CD14-positive monocyte (primary cell): ENCODE results near the gene HTR3C. TPM values are rescaled to one million over a fixed set of nuclear protein-coding genes. Genes with fewer than 3 reads are reported as not detected.

Source experiments
- DNase-seq, 3 donors: peaks; one replicate each; pipeline ENCODE4 v3.0.0-alpha.2; 2011 to 2022
- H2AFZ ChIP-seq: 2 replicates; pipeline ENCODE4 v1.6.0; 2012; ENCODE audit warnings: mild to moderate bottlenecking, low read depth, low read length, inconsistent platforms; ENCODE audit not compliant: insufficient read depth, poor library complexity, severe bottlenecking
- H3K27ac ChIP-seq, 2 donors: 1 replicate in 1 of 2; 2 replicates in 1 of 2; pipeline ENCODE4 v1.5.1; 2012 to 2013; ENCODE audit warnings: low read length in 2 of 2, control low read depth in 1 of 2, inconsistent platforms in 1 of 2, low read depth in 1 of 2, mild to moderate bottlenecking in 1 of 2
- H3K27me3 ChIP-seq, 2 donors: one replicate each; pipeline versions ENCODE4 v1.6.0 to v1.6.1; 2011 to 2013; ENCODE audit warnings: low read length in 2 of 2; ENCODE audit not compliant: control insufficient read depth in 2 of 2, insufficient read depth in 2 of 2
- H3K36me3 ChIP-seq, 2 donors: replicated peaks in 1 of 2; 1 replicate in 1 of 2; 2 replicates in 1 of 2; pipeline versions ENCODE4 v1.5.1 to v1.6.1; 2012 to 2013; ENCODE audit warnings: low read length in 2 of 2, control low read depth in 1 of 2, inconsistent platforms in 1 of 2, mild to moderate bottlenecking in 1 of 2; ENCODE audit not compliant: insufficient read depth in 2 of 2, control insufficient read depth in 1 of 2
- H3K4me1 ChIP-seq, 2 donors: 1 replicate in 1 of 2; 2 replicates in 1 of 2; pipeline versions ENCODE4 v1.5.1 to v1.6.1; 2012 to 2013; ENCODE audit warnings: low read length in 2 of 2, control low read depth in 1 of 2, inconsistent platforms in 1 of 2, mild to moderate bottlenecking in 1 of 2, moderate library complexity in 1 of 2; ENCODE audit not compliant: insufficient read depth in 2 of 2, control insufficient read depth in 1 of 2
- H3K4me2 ChIP-seq: replicated peaks from 2 replicates; pipeline ENCODE3; 2012; ENCODE audit warnings: low read length, moderate library complexity, mild to moderate bottlenecking; ENCODE audit not compliant: poor library complexity, severe bottlenecking; ENCODE audit errors: extremely low read depth
- H3K4me3 ChIP-seq, 3 experiments: fragments of 200-600 bp in 1 of 3; sonication (generic) in 1 of 3; replicated peaks in 1 of 3; 1 replicate in 2 of 3; 2 replicates in 1 of 3; pipeline ENCODE4 v1.5.1; 2011 to 2013; ENCODE audit warnings: low read length in 3 of 3, mild to moderate bottlenecking in 3 of 3, control low read depth in 2 of 3, low read depth in 2 of 3, inconsistent platforms in 1 of 3, moderate library complexity in 1 of 3
- H3K79me2 ChIP-seq: 2 replicates; pipeline ENCODE4 v1.6.0; 2012; ENCODE audit warnings: mild to moderate bottlenecking, control low read depth, inconsistent platforms, low read length, moderate library complexity; ENCODE audit not compliant: insufficient read depth
- H3K9ac ChIP-seq: 2 replicates; pipeline ENCODE4 v1.6.0; 2017; ENCODE audit warnings: low read length, mild to moderate bottlenecking; ENCODE audit not compliant: insufficient read depth, poor library complexity, severe bottlenecking
- H3K9me3 ChIP-seq, 2 donors: replicated peaks in 1 of 2; 1 replicate in 1 of 2; 2 replicates in 1 of 2; pipeline versions ENCODE4 v1.5.1 to v1.6.1; 2012 to 2013; ENCODE audit warnings: low read length in 2 of 2, control low read depth in 1 of 2; ENCODE audit not compliant: control insufficient read depth in 1 of 2, insufficient read depth in 1 of 2
- H4K20me1 ChIP-seq: 2 replicates; pipeline ENCODE4 v1.6.0; 2012; ENCODE audit warnings: mild to moderate bottlenecking, low read length, control low read depth, moderate library complexity; ENCODE audit not compliant: insufficient read depth
- H3K27ac Mint-ChIP-seq, 7 donors: one replicate each; pipeline ENCODE4 v1.8.0; 2020; ENCODE audit warnings: mild to moderate bottlenecking in 7 of 7, mixed read lengths in 7 of 7, moderate library complexity in 6 of 7, inconsistent platforms in 2 of 7
- H3K27me3 Mint-ChIP-seq, 3 donors: one replicate each; pipeline ENCODE4 v1.8.0; 2021 to 2022; ENCODE audit warnings: low read depth in 3 of 3, mild to moderate bottlenecking in 3 of 3, mixed read lengths in 3 of 3, moderate library complexity in 3 of 3, inconsistent platforms in 1 of 3
- H3K36me3 Mint-ChIP-seq, 2 donors: one replicate each; pipeline ENCODE4 v1.8.0; 2020; ENCODE audit warnings: mixed read lengths in 2 of 2, inconsistent platforms in 1 of 2, mild to moderate bottlenecking in 1 of 2
- H3K4me1 Mint-ChIP-seq: one replicate; pipeline ENCODE4 v1.8.0; 2020; ENCODE audit warnings: mild to moderate bottlenecking, mixed read lengths
- H3K4me3 Mint-ChIP-seq, 2 donors: one replicate each; pipeline ENCODE4 v1.8.0; 2020; ENCODE audit warnings: mild to moderate bottlenecking in 2 of 2, mixed read lengths in 2 of 2, moderate library complexity in 1 of 2
- H3K9me3 Mint-ChIP-seq, 7 donors: one replicate each; pipeline ENCODE4 v1.8.0; 2020 to 2022; ENCODE audit warnings: mixed read lengths in 7 of 7, mild to moderate bottlenecking in 6 of 7, moderate library complexity in 6 of 7, inconsistent platforms in 2 of 7
- WGBS: methylation state at CpG from one replicate; pipeline ENCODE4 v1.1.5; 2013; ENCODE audit warnings: missing lambda C conversion rate; ENCODE audit not compliant: insufficient coverage; 5-methylcytosine and 5-hydroxymethylcytosine counted together
- intact Hi-C, 2 donors: fragments of 100-400 bp; cut with micrococcal nuclease; formaldehyde crosslinking; loops; one replicate each; pipeline versions ENCODE4 v1.15.0 to v1.15.1; 2023
- polyA plus RNA-seq, 3 donors: library from polyadenylated mRNA; depleted of rRNA in 1 of 3; unstranded in 2 of 3; stranded (reverse) in 1 of 3; fragments of 300-500 nt in 2 of 3; fragments of >200 nt in 1 of 3; fragmentation: Illumina TruSeq in 2 of 3; gene quantifications; 1 replicate in 2 of 3; 2 replicates in 1 of 3; pipeline ENCODE4 v1.2.3, GENCODE V29; 2012 to 2021
- TF ChIP-seq, protein P1 (sequence below): fragments of 200-600 bp; IDR thresholded peaks from one replicate; pipeline ENCODE4 v1.8.0; 2022; ENCODE audit warnings: antibody characterized with exemption, mild to moderate bottlenecking

The HTR3C gene
- polyA plus RNA-seq, 3 donors = not detected

DNA sequence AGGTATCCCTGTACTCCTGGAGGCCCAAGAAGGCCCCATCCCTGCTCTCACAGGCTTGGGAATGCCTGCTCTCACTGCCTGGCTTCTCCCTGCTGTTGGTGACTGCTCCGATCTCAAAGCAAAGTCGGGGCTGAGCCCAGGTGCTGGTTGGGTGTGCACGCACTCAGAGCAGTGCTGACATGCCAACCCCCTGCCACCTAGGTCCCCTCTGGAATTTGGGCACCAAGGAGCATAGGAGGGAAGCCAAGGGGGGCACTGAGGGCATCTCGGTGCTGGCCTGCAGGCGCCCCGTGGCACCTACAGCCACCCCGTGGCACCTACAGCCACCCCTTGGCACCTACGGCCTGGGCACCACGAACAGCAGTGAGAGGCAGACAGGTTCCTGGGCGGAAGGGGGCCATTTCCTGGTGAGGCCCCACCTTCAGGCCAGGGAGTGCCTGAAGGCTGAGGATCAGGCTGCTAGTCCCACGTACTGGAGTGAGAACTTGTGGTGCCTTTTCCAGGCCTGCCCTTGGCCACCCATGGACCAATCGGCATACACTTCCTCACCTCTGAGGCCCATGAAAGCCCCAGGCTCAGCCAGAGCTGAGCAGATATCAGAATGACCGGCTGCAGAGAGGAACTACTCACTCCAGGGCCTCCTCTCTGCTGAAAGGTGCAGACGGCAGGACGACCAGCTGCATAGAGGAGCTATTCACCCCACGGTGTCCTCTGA lies 28.4 kb downstream of the HTR3C start:
- Mint-ChIP-seq H3K27me3 (peaks cover 2 to 4% (median 3%) of the 10 kb centered on the region in 3 donors), H3K9me3 (peaks cover 27 to 54% (median 43%) of the 10 kb centered on the region in 7 donors), H3K27ac (no peak overlapping the region), H3K36me3 (no peaks in the 10 kb centered on the region), H3K4me1 (peaks cover 6% of the 10 kb centered on the region), H3K4me3 (no peak overlapping the region)
- H4K20me1 ChIP-seq = no peaks in the 10 kb centered on the region
- no peaks in the 10 kb centered on the region for H3K36me3 ChIP-seq
- TF ChIP-seq, protein P1, sequence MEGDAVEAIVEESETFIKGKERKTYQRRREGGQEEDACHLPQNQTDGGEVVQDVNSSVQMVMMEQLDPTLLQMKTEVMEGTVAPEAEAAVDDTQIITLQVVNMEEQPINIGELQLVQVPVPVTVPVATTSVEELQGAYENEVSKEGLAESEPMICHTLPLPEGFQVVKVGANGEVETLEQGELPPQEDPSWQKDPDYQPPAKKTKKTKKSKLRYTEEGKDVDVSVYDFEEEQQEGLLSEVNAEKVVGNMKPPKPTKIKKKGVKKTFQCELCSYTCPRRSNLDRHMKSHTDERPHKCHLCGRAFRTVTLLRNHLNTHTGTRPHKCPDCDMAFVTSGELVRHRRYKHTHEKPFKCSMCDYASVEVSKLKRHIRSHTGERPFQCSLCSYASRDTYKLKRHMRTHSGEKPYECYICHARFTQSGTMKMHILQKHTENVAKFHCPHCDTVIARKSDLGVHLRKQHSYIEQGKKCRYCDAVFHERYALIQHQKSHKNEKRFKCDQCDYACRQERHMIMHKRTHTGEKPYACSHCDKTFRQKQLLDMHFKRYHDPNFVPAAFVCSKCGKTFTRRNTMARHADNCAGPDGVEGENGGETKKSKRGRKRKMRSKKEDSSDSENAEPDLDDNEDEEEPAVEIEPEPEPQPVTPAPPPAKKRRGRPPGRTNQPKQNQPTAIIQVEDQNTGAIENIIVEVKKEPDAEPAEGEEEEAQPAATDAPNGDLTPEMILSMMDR = no peak
- peaks cover 16 to 46% of the 10 kb centered on the region in 2 donors for H3K9me3 ChIP-seq
- no peaks in the 10 kb centered on the region for H3K4me1 ChIP-seq
- no peaks in the 10 kb centered on the region for H3K79me2 ChIP-seq
- no peak overlapping the region for H3K4me2 ChIP-seq
- no peak overlapping the region for H2AFZ ChIP-seq
- no peak overlapping the region for H3K9ac ChIP-seq
- H3K4me3 ChIP-seq = no peak overlapping the region
- DNase-seq = no peak
- H3K27ac ChIP-seq = no peak overlapping the region
- WGBS = 90% methylated on average over 16 of the region's 16 CpGs
- no peaks in the 10 kb centered on the region for H3K27me3 ChIP-seq
- intact Hi-C loops = no loop called here

DNA sequence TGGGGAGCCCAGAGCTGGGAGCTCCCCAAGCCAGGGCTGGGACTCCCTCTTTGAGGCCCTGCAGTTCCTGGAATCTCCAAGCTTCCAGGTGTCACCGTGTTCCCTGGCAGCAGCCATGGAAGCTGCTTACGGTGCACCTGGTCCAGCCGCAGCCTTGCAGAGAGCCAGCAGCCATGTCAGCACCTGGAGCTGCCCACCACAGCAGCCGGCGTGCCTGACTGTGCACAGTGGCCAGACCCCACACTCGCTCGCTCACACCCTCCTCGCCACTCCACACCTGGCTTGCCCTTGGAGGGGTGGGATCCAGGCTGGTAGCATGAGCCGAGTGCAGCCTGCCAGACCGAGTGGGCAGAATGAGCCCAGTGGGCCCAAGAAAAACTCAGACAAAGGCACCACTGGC lies 29.2 kb downstream of the HTR3C start:
- peaks cover 16 to 48% of the 10 kb centered on the region in 2 donors for H3K9me3 ChIP-seq
- Mint-ChIP-seq H3K4me1 (peaks cover 6% of the 10 kb centered on the region), H3K9me3 (peaks cover 29 to 61% (median 43%) of the 10 kb centered on the region in 7 donors), H3K27ac (no peak overlapping the region), H3K27me3 (peaks cover 2 to 4% (median 3%) of the 10 kb centered on the region in 3 donors), H3K4me3 (no peak overlapping the region), H3K36me3 (no peaks in the 10 kb centered on the region)
- H3K4me3 ChIP-seq = no peak overlapping the region
- no peaks in the 10 kb centered on the region for H4K20me1 ChIP-seq
- H3K4me2 ChIP-seq = no peak overlapping the region
- H3K36me3 ChIP-seq = no peaks in the 10 kb centered on the region
- 99% methylated on average over 8 of the region's 10 CpGs for WGBS
- H2AFZ ChIP-seq = no peak overlapping the region
- H3K9ac ChIP-seq = no peak overlapping the region
- H3K27ac ChIP-seq = no peak overlapping the region
- no peaks in the 10 kb centered on the region for H3K4me1 ChIP-seq
- TF ChIP-seq, protein P1 = no peak
- no peaks in the 10 kb centered on the region for H3K79me2 ChIP-seq
- DNase-seq = no peak
- intact Hi-C loops = no loop called here
- no peaks in the 10 kb centered on the region for H3K27me3 ChIP-seq
